GM19193 (cell line): Measurements from ENCODE around the gene USP13.

Source experiments
- POLR2A ChIP-seq: IDR thresholded peaks from 4 replicates; pipeline ENCODE4 v1.6.1; 2011; ENCODE audit not compliant: insufficient read depth, insufficient read length; ENCODE audit errors: extremely low read depth

The USP13 gene

DNA sequence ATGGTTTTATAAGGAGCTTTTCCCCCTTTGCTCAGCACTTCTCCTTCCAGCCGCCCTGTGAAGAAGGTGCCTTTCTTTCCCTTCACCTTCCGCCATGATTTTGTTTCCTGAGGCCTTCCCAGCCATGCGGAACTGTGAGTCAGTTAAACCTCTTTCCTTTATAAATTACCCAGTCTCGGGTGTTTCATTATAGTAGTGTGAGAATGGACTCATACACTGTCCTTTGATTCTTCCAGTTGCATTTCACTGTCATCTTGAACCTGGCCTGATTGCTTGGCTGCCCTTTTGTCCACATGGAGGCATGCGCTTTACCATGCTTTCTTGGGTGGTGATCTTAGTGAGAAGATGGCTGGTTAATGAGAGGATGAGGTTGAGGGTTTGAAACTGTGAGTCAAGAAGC, 23.2 kb downstream of the USP13 start:
- TF ChIP-seq POLR2A: no peak

DNA sequence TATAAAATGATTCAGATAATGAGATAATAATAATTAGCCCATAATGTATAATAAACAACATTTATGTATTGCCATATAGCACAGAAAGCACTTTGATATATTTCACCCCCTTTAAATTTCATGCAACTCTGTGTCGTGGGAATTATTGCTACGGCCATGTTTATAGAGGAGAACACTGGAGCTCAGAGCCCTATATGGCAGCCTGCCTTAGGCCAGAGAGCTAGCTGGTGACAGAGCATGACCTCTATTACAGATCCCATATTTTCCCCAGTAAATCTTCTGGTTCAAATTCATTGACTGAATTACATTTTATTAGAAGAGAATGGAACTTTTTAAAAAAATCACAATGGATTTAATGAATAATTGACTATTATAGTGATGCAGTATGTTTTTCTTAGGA, 25.0 kb downstream of the USP13 start:
- no peak for TF ChIP-seq POLR2A

DNA sequence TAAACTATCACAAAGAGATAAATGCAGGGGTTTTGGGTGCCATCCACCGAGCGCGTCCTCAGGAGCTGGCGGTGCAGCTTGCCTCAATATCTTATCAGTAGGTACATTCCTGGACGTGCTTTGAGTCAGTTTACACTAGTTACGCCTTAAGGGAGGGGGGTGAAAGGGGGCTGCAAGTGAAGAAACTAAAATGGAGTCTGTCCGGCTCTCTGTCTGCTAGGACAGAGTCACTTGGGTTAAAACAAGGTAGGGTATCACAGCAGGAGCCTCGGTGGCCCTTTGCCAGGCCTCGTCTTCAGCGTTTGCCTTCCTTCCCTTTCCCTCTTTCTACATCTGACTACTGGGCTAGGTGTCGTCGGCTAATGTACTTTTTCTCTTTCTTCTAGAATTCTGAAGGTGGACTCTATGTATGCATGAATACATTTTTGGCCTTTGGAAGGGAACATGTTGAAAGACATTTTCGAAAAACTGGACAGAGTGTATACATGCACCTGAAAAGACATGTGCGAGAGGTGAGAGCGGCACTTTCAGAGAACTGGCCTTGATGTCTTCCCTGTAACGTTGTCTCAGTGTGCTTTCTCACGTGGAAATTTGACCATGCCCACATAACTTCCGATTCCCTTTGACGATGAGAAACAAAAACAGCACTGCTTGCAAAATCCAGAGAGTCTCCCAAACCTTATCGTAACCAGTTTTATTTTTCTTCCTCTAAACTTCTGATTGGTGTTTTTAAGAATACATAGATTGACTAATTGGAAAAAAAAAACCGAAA, 28.8 kb downstream of the USP13 start:
- no peak for TF ChIP-seq POLR2A

DNA sequence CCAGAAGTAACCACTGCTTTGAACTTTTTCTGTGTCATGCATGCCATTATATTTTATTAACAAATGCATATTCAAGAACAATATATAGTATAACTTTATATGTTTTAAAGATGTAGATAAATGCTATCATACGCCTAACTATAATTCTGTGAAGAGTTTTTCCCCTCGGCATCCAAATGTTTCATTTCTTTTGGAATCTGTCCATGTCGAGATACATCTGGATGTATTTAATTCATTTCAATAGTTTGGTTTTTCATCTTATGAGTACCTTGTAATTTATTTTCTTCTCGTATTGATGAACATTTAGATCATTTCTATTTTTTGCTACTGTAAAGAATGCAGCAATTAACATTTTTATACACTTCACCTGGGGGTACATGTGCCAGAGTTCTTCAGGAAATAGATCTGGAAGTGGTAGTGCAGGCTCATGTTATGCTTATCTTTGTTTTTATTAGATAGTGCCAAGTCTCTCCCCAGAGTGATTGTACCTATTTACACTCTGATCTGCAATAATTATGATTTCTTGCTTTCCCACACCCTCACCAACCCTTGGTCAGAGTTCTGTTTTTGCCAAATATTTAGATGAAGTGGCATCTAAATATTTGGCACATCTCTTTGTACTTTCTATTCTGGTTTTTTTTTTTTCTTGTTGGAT, 29.7 kb downstream of the USP13 start:
- no peak for TF ChIP-seq POLR2A

DNA sequence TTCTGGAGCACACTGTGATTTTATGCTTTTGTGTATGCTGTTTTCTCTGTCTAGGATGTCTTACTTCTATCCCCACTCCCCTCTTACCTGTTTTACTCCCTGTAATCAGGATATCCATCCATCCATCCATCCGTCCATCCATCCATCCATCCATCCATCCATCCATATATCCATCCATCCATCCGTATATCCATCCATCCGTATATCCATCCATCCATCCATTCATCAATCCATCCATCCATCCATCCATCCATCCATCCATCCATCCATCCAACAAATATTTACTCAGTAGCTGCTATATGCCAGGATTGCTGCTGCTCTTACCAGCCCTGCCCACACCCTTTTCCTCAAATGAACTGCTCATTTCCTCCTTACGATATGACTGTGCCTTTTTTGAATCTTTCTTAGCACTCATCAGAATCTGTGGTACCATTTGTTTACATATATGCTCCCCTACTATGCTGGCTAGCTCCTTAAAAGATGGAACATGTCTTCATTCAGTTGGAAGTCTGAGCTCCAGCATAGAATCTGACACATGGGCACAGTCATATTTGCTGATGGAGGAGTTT, 35.2 kb downstream of the USP13 start:
- TF ChIP-seq POLR2A: no peak

DNA sequence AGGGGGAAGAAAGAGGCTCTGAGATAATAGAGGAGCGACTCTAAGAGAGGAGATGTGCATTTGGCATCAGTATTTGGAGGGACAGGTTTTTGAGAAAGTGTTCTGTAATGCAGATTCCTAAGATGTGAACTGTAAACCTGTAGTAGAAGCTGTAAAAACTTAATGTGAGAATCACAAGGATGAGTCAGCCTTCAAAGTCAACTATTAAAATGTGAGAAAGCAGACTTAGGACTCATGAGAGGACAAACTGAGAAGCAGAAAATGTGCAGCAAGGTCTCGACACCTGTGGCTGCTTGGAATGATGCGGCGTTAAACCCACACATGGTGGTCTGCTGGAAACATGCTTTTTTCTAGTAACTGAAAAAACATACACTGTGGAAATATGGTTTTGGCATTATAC, 36.0 kb downstream of the USP13 start:
- TF ChIP-seq POLR2A: no peak

DNA sequence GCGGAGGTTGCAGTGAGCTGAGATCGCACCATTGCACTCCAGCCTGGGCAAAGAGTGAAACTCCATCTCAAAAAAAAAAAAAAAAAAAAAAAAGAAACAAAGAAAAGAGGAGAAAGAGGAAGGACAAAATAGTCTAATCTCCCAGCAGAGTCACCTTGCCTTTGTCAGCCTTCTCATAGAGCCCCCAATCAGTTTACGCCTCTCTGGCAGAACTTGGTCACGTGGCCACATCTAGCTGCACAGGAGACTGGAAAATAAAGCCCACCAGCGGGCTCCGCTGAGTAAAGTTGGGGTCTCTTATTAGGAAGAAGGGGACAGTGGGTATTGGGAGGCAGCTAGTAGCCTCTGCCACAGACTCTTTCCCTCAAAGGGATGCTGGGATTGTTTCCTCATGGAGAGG, 41.9 kb downstream of the USP13 start:
- TF ChIP-seq POLR2A: no peak

DNA sequence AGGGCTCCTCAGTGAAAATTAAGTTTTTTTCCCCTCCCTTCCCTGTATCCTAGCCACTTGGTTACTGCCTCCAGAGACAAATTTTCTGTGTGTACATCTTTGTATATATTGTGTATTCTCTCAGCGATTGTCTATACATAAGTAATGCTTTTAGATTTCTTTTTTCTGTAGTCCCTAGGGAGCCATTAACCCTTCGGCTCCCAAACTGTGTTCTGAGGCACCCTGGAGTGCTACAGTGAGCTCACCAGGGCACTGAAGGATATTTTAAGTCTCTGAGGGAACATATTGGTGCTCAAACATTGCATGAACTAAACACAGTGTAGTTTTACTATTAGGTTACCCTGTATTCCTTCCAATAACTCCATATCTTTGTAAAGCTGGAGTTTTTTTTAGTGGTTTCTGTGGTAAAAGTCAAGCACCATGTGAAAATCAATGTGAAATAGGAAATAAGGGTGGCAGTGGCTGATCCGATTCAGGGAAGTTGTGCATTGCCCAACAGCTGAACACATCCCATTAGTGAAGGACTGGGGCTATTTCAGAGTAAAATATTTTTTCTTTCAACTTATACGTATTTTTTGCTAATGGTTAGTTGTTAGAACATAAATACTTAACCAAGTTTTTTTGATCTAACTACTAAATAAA, 43.0 kb downstream of the USP13 start:
- TF ChIP-seq POLR2A: no peak

DNA sequence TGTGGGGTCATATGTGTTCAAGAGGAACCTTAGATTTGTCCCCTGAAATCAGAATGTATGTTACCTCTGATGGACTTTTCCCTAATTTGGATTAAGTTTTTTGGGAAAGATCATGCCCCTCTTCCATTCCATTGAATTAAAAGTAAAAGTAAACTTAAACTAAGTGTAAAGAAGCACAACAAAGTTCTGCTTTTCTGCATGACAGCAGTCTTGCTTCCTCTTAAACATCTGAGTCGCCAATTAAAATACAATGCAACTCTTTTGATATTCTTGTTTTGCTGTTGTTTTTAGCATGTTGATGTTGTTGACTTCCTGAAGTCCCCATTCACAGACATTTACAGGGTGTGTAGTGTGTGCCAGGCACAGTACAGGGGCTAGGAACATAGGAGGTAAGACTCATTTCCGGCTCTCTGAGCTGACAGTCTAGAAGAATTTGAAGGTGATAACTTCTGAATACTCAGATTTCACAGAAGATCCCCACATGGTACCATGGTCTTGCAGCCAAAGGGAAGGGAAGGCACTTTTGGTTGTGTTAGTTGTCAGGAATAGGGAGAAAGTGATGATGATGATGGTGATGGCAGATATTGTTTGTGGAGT, 45.0 kb downstream of the USP13 start:
- TF ChIP-seq POLR2A: no peak

DNA sequence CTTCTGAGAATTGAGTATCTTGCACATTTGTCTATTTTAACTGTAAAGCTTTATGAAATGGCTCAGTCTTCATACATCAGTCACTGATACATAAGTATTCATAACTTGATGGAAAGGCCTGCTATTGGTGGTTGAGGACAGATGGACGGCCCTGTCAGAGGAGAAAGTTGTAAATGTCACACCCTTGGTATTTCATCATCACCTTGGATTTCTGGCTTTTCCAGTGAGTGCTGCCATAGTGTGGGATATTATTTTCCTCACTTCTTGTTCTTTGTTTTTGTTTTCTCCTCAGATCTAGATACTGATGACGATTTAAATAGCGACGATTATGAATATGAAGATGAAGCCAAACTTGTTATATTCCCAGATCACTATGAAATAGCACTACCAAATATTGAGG, 47.9 kb downstream of the USP13 start:
- no peak for TF ChIP-seq POLR2A

DNA sequence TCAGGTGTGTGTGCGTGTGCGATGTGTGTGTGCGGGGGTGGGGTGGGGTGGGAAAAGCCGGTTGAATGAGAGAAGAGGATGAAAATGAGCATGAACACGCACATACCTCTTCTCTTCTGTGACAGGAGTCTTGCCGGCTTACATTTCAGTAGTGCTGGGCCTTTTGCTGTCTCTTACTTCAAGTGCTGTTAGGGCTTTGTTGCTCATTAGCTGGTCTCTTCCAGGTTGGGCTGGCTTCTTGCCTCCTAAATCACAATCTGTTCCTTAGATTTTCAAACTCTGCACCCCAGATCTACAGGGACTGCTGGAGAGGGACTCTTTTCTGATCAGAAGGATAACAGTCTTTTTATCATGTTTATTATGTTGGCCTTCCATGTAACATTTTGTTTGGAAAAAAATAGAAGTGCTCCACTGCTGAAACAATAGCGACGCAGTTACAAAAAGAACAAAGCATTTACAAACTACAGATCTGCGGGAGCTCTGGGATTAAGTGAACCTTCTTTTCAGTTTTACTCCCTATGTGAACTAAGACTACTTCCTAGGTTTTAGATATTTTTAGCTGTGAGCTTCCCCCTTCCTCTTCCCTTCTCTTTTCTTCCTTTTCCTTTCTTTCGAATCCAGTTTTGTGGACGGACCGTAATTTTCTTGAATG, 48.5 kb downstream of the USP13 start:
- no peak for TF ChIP-seq POLR2A

DNA sequence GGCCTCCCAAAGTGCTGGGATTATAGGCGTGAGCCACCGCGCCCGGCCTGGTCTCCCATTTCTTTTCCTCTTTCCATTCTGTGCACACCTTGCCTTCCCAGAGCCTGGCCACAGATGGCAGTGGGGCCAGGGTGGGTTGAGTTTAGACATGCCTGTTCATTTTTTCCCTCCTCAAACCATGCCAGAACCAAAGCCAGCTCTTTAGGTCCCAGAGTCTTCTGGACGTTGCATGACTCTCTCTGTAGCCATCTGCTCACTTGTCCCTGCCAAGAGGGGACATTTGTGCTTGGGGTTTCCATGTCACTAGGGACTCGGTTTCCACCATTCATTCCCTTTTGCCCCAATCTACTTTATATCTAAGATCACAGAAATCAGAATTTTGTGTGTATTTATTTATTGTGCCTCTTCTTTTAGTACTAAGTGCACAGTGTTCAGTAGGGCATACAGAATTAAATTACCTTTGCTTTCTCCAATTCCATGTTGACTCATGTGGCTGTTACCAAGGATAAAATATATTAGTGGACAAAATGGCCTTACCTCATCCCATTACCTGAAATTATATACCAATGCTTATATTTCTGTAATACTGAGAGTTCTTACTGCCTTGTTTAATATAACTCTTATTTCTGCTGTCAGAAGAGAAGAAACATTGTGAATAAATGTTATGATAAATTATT, 49.6 kb downstream of the USP13 start:
- TF ChIP-seq POLR2A: no peak

DNA sequence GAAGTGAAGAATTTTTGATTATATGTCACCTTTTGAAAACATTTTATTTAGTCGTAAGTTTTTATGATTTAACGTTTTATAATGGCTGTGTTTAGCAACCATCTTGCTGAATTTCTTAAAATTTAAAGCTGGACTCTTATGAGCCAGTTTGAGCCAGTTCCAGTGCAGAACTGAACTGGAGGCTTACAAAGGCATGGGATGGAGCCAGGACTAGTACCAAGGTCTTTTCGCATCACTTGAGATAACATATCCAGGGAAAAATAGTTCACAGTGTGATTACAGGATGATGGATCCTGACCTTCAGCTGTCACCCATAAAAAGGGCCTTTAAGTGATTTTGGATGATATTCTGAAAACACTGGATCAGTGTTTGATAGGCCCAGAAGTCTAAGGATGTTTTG, 51.0 kb downstream of the USP13 start:
- TF ChIP-seq POLR2A: no peak

DNA sequence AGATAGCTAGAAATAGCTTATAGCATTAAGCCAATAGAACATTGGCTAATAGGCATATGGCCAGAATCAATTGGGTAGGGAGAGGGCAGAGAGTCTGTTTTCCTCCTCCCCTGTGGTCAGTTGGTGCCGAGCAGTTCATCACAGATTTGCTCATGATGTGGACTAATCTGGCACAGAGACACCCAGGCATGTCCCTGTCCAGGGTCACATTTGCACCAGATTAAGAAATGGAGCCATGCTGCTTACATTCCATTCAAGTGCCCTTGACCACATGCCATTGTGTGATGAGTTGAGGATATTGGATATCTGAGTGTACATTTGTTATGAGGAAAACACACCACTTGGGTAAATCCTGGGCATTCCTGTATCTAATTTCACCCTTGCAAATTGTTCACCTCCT, 53.4 kb downstream of the USP13 start:
- no peak for TF ChIP-seq POLR2A
